KOPT-K1 (cell line): ENCODE data around the gene PER2.

ENCODE experiments used
- H3K27ac ChIP-seq: fragments of 200-600 bp; sonication (generic); 2 replicates; pipeline ENCODE4 v1.5.1; 2016; ENCODE audit warnings: antibody characterized with exemption, mild to moderate bottlenecking, low read depth, low read length; ENCODE audit not compliant: poor library complexity, severe bottlenecking
- H3K36me3 ChIP-seq: fragments of 200-600 bp; sonication (generic); 2 replicates; pipeline ENCODE4 v1.5.1; 2017; ENCODE audit warnings: antibody characterized with exemption, mild to moderate bottlenecking, low read length, moderate library complexity; ENCODE audit not compliant: insufficient read depth
- H3K9me3 ChIP-seq: fragments of 200-600 bp; sonication (generic); 2 replicates; pipeline ENCODE4 v1.5.1; 2017; ENCODE audit warnings: antibody characterized with exemption, low read length, mild to moderate bottlenecking; ENCODE audit not compliant: insufficient read depth, poor library complexity, severe bottlenecking

PER2 gene

DNA sequence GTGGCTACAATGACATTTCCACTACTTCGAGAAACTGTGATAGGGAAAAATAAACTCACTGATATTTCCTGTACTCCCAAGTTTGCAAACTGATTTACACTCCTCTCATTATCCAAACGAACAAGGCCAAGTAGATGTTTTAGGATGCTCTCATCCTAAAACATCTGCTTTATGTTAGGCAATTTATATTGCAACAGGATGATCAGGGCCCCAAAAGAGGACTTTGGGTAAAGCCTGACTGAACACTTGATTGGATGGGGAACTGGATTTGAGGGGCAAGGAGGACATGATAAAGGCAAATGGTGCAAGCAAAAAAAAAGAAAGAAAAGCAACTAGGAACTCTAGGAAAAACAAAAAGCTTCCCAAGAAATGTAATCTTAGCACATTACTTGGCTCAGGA is 46.4 kb downstream of the PER2 start:
- peaks cover 20% of the 10 kb centered on the region for H3K36me3 ChIP-seq
- no peak overlapping the region for H3K27ac ChIP-seq

GRCh38 chr2:238240757-238241711 is 47.4 kb downstream of the PER2 start:
- Histone ChIP-seq H3K27ac (no peak overlapping the region), H3K36me3 (peaks cover 16% of the 10 kb centered on the region), H3K9me3 (no peaks in the 10 kb centered on the region)

More for the DNA sequence above, 46.4 kb downstream of the PER2 start:
- no peaks in the 10 kb centered on the region for H3K9me3 ChIP-seq

GRCh38 chr2:238239863-238240756 is 48.3 kb downstream of the PER2 start, which contains the start of gene HES6:
HES6 (minus strand) TSS chr2:238240038; CDS start chr2:238239905, 133 bp downstream.
- Histone ChIP-seq H3K27ac (no peak within 1 kb of the TSS), H3K9me3 (no peaks in the 10 kb centered on the region), H3K36me3 (peaks cover 8% of the 10 kb centered on the region)

DNA sequence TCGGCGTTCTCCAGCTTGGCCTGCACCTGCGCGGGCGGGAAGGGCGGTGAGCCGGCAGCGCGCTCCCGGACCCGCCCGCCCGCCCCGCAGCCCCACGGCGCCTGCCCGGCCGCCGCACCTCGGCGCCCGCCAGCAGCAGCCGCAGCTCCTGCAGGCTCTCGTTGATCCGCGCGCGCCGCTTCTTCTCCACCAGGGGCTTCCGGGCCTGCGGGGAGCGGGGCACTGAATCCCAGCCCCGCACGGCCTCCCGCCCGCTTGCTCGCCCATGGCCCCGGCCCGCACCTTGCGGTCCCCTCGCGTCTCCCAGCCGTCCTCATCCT is 48.9 kb downstream of the PER2 start:
- H3K27ac ChIP-seq = no peak overlapping the region
- H3K36me3 ChIP-seq = peaks cover 5% of the 10 kb centered on the region; the same call in 1 of the 2 replicates
- no peaks in the 10 kb centered on the region for H3K9me3 ChIP-seq

- H3K27ac ChIP-seq = no peak overlapping the region
- H3K9me3 ChIP-seq = no peaks in the 10 kb centered on the region
- H3K36me3 ChIP-seq = no peaks in the 10 kb centered on the region
Observed at GRCh38 chr2:238238766-238239542, 49.5 kb downstream of the PER2 start.

DNA sequence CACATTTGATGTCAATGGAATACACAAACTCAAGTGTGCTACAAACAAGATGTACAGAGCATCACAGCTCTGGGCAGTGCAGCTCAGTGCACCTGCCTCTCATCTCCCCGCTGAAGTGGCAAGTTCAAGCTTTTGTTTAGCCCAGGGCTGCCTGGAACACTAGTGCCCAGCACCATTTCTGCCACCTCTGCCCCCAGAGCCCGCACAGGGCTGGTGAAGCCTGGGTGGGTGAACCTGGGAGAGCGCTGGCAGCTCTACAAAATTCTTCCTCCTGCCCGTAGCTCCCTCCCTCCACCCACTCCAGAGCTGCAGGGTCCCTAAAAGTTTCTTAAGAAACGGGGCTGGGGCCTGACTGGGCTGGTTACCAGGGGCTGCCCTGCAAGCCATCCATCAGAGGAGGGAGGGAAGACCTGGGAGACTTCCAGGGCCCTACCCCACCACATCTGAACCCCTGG is 50.1 kb downstream of the PER2 start:
- H3K9me3 ChIP-seq = no peaks in the 10 kb centered on the region
- H3K27ac ChIP-seq = no peak overlapping the region
- no peaks in the 10 kb centered on the region for H3K36me3 ChIP-seq

GRCh38 chr2:238237431-238238135 is 50.8 kb downstream of the PER2 start:
- Histone ChIP-seq H3K9me3 (no peaks in the 10 kb centered on the region), H3K36me3 (no peaks in the 10 kb centered on the region), H3K27ac (no peak overlapping the region)

DNA sequence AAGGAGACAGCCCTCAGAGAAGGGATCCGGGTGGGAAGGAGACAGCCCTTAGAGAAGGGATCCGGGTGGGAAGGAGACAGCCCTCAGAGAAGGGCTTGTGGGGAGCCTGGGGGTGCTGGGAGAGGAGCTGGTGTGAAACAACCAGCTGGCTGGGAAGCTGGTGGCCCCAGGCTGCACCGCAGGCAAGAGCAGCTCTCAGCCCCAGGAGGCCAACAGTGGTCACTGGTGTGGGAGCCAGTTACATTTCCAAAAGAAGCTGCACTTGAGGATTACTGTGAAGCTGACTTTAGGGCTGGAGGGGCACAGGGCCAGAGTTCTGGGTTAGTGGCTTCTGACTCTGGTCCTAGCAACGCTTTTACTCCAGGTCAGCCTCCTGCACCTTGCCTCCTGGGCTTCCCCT is 51.8 kb downstream of the PER2 start:
- Histone ChIP-seq H3K27ac (no peak overlapping the region), H3K36me3 (no peaks in the 10 kb centered on the region), H3K9me3 (no peaks in the 10 kb centered on the region)

DNA sequence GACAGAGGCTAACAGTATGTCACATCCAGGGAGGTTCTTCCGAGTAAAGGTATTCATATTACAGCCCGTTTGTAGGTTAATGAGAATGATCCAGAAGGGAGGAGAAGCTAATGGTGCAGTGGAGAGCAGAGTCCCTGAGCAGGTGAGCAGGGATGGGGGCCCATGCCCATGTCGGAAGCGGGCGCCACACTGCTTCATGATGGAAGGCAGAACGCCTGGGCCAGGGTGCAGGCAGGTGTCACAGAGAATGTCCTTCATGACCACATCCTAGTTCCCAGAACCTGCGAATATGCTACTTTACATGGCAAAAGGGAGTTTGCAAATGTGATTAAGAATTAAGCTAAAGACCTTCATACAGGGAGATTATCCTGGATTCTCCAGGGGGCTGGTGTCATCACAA is 52.6 kb downstream of the PER2 start:
- Histone ChIP-seq H3K27ac (no peak overlapping the region), H3K36me3 (no peaks in the 10 kb centered on the region), H3K9me3 (no peaks in the 10 kb centered on the region)

- no peaks in the 10 kb centered on the region for H3K36me3 ChIP-seq
- no peaks in the 10 kb centered on the region for H3K9me3 ChIP-seq
- no peak overlapping the region for H3K27ac ChIP-seq
Observed at GRCh38 chr2:238235331-238235732, 53.1 kb downstream of the PER2 start.

GRCh38 chr2:238233625-238234024 is 54.8 kb downstream of the PER2 start:
- Histone ChIP-seq H3K9me3 (no peaks in the 10 kb centered on the region), H3K36me3 (no peaks in the 10 kb centered on the region), H3K27ac (no peak overlapping the region)

- Histone ChIP-seq H3K9me3 (no peaks in the 10 kb centered on the region), H3K36me3 (no peaks in the 10 kb centered on the region), H3K27ac (no peak overlapping the region)
Observed at GRCh38 chr2:238231809-238232208, 56.6 kb downstream of the PER2 start.

DNA sequence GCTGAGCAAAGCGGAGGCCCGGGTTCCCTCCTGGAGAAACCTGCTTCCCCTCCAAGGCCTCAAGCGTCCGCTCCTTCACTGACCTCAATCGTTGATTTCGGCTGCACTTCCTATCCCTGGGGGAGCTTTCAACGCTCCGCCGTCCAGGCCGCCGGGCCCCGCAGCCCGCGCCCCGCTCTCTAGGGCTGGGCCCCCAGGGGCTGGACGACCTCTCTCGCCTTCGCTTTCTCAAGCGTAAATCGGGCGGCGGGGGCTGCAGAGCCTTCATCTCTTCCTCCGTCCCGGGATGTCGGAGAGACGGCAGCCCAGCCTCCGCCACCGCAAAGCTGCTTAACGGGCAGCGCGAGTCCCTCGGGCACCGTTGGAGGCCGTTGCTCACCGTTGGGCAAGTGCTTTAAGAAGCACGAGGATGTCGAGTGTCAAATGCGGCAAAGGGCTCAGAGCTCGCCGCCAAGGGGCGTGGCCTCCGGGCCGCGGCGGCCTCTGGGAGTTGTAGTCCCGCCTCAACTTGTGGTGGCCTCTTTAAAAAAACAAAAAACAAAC is 57.1 kb downstream of the PER2 start:
- Histone ChIP-seq H3K27ac (no peak overlapping the region), H3K9me3 (no peaks in the 10 kb centered on the region)

DNA sequence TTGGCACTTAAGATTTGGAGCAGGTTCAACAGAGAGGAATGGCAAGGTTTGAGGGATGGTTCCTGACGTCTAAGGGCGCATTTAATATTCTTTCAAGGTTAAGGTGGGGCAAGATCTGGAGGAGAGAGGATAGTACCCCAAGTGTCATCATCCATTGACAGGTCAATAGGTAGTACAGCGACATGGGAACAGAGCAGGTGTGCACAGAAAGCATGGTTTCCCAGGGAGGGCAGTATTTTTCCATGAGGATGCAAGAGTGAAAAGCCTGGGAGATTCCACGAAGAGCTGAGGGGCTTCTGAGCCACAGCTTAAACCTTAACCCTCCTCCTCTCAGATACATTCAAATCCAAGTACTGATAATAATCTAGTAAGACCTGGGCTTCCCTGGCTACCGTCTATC is 57.7 kb downstream of the PER2 start:
- Histone ChIP-seq H3K27ac (no peak overlapping the region), H3K9me3 (no peaks in the 10 kb centered on the region), H3K36me3 (no peaks in the 10 kb centered on the region)

More for the DNA sequence above, 57.1 kb downstream of the PER2 start:
- no peaks in the 10 kb centered on the region for H3K36me3 ChIP-seq
